HG03064 (cell line): ENCODE data around the gene SMYD3.

ENCODE experiments used
- ATAC-seq: cut with Tn5 transposase; IDR thresholded peaks from one replicate; pipeline ENCODE4 v1.9.1; 2021; ENCODE audit warnings: low read depth; ENCODE audit not compliant: unreplicated experiment

Gene SMYD3

GRCh38 chr1:246005067-246005466 lies 502.0 kb downstream of the SMYD3 start:
- no peak for ATAC-seq

DNA sequence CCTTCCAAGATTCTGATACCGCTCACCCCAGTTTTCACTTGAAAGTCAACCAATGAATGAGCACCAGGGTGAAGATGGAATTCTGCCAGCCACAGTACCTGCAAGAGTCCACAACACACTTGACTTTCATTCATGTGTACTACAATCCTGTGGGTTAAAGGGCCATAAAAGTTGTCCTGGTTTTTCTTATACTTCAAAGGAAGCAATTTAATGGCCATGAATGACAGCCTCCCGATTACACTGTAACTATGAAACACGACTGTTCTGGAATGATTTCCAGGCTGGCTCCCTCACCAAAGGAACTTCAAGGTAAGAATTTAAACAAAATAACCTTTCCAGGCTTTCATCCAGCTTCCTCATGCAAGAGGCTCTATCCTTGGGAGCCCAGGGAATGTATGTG lies 502.8 kb downstream of the SMYD3 start:
- no peak for ATAC-seq

DNA sequence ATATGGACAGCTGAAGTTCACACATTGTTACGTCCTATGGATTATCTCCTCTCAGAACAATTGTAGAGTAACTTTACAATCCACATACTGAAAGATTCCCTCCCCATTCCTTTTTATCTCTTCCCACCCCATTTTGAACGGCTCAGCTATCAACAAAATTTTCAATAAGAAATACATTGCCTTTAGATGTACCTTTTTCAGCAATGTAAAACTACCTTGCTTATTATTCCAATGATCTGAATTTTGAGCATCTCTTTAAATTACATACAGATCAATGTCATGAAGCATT lies 503.7 kb downstream of the SMYD3 start:
- no peak for ATAC-seq

DNA sequence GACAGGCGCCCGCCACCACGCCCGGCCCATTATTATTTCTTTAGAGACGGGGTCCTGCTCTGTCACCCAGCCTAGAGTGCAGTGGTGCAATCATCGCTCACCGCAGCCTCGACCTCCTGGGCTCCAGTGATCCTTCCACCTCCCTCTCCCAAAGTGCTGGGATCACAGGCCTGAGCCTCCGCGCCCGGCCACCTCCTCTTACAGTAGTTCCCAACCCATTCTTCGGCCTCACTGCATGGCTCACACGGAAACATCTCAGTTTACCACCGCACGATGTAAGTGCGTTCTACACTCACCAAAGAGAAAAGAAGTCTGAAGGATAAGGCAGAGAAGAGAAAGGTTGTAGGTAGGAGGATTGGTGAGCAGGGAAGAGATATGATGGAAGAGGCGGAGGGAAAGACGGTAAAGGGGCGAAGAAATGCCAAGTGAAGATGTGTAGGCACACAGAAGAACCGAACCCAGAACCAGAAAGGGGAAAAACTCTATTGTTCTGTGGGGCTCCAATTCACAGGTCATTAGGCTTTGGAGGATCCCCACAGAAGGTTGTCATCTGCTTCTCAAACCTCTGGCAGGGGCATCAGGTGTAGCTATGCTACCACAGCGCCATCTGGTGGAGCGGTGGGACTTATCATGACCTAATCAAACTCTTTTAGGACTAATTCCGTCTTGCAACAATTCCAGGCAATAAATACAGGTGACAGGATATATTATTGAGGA lies 504.2 kb downstream of the SMYD3 start:
- no peak for ATAC-seq

DNA sequence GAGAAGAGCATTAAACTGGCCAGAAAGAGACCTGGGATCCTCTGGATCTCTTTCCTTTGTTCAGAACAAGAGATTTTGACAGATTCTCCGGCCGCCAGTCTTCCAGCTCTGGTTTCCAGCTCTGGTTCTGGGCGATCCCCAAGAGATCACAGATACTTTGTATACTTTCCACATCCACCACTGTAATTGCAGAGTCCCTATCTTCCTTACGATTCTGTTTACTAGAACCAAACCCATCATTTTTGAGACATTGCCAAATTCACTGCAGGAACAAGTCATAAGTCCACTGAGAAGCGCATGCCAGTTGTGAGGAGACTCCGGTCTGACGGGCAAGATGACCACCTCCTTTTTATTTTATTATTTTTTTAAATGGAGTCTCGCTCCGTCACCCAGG lies 505.2 kb downstream of the SMYD3 start:
- no peak for ATAC-seq

DNA sequence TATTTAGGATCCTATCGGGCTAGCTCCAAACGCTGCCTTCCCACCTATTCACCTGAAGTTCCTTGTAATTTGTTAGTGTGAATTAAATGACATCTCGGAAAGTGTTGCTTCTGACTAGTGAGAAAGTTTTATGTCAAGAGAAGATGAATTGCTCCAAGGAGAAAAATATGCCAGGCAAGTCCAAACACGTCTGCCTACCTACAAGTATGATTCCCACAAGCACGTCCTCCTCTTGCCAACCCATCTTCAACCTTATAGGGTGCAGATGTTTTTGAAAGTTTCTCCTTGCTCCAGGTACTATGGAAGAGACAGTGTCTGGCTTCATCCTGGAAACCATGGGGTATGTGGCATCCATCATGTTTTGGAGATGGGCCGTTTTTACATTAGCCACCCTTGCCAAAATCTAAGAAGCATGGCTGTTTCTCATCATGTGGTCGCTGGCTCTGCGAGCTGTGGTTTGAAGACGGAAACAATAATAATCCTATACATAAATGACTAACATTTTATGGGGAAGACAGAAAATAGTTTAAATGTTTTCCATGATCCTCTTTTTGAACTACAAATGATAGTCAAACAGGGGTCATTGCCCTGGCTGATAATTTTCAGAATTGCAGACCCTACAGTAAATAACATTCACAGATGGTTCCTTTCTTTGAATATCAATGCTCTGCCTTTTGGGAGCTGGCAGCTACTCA lies 505.8 kb downstream of the SMYD3 start:
- ATAC-seq, result no peak

DNA sequence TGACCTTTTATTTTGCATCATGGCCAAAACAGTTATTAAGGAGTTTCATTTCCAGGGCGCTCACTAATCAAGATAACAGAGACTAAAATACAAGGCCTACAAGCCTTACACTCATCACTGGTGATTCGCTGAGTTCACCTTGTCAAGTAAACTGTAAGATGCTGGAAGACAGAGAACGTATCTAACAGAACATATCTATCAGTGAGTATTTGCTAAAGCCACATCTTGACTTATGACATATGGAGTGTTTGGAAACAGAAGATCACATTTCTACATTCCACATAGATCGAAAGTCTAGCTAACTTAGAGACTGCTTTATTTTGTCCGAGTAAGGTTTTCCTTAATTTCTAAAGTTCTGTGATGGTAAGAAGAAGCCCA lies 506.5 kb downstream of the SMYD3 start:
- no peak for ATAC-seq

DNA sequence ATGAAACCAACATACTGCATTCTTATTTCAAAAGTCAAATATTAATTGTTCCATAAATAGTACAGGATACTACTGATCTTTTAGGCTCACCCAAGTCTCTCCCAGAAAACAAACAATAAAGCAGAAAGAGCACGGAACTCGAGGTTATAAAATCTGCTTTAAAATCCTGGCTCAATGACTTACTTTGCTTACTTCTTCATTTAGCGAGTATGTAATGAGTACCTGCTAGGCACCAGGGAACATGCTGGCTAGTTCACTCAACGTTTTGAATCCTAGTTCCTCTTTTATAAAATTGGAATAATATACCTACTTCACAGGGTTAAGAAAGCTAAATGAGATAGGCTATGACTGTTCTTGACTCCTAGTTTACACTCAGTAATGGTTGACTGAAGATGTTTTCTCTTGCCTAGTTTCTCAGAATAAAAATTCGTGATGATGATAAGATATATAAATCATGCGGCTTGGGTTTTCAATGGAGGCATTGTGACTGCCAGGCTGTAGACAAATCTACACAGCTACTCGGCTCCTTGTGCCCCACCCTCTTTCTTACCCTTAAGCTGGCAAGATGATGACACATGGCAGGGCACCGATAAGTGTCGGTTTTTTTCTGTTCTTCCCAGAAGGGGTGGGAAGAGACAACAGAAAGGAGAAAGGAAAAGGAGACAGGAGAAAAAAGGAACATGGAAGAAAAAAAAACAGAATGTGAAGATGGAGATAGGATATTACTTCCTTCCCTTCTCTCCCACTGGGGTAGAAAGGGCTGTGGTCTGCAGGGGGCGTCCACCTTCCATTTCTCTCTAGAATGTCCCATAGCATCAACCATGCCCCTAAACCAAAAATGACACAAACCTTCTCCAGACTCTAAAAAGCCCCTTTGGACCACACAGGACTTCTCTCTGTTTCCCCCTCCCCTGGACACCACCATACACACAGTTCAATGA lies 507.1 kb downstream of the SMYD3 start:
- no peak for ATAC-seq

DNA sequence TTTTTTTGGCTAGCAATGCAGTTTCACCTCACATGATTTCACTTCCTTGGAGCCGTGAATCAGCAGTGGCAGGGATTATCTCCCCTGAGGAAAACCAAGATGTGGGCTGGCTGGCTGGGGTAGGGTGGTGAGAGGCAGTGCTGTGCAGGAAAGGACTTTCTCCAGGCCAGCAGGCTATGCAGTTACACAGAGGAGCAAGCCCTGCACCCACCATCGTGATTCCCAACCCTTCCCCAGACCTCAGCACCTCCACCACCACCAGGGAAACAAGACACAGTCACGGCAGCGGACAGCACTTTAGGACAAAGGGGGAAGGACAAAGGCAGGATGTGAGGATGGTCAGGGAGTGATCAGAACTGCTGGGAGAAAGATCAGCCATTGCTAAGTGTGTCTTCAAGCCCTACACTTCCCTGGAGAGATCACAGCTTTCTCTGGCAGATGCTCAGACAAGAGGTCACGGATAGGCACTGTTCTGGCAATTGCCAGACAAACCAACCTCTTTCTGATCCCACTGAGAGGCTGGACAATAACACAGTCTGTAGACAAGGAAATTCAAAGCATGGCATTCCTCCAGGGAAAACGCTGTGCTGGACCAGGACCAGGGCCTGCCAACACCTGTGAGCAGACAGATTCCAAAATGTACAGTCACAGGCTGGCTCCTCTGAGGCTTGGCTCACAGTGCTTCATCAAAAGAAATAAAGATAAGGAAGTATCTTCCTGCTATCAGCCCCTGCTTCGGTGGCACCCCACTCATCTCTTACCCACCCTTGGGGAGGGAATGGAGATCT lies 509.4 kb downstream of the SMYD3 start:
- no peak for ATAC-seq

DNA sequence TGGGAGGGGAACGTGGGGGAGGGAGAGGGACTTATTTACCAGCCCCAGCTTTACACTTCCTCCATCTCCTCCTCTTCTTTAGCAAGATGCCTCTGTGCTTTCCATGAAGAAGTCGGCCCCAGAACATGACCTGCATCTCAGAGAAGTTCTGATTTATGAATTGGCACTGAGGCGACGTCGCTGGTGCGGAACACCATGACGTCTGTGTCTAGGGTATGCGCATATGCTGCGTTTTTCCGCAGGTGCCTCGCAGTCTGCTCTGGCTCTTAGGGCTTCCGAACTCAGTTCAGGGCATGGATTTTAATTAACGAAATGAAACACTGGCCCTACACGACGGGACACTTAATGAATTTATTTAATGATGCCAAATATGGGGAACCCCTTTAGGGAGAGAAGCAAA lies 510.3 kb downstream of the SMYD3 start:
- no peak for ATAC-seq

DNA sequence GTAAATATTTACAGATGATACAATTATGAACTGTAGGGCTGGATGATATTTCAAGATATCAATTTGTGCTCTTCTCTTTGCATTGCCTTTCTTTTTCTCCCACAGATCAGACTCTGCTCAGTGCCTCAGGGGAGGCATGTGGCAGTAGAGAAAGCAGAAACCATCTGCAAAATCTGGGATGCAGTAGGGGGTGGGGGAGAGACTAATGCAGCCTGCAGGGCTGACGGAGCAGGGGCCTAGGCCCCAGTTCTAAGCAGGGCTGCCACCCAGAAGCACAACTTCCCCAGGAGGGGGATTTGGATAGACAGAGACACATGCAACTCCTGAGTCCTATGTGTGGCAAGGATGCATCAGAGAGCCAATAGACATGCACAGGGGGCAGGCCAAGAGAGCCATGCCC lies 511.6 kb downstream of the SMYD3 start:
- no peak for ATAC-seq

- no peak for ATAC-seq
Measured at GRCh38 chr1:245991266-245991665, 515.8 kb downstream of the SMYD3 start.

DNA sequence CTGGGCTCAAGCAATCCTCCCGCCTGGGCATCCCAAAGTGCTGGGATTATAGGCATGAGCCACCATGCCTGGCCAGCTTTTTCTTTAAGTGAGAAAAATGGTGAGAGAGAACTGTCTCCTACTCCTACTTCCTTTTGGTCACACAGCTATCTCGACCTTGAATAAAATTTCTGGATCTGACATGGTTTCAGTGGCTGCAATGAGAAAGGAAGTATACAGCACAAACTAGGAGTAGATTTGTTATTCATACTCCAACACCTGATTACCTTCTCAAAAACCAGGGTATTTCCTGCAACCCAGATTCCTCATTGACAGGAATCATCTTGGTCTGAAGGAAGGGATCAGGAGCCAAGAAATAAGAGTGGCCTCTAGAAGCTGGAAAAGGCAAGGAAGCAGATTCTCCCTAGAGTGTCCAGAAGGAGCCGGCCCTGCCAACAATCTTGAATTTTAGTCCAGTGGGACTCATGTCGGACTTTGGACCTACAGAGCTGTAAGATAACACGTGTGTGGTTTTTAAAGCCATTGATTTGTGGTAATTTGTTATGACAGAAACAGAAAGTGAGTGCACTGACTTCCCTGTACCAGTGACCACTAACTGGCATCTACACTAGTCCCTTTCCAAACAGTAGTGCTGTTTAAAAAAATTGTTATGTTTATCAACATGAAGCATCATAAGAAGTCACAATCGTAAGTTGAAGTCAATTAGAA lies 516.6 kb downstream of the SMYD3 start:
- no peak for ATAC-seq

DNA sequence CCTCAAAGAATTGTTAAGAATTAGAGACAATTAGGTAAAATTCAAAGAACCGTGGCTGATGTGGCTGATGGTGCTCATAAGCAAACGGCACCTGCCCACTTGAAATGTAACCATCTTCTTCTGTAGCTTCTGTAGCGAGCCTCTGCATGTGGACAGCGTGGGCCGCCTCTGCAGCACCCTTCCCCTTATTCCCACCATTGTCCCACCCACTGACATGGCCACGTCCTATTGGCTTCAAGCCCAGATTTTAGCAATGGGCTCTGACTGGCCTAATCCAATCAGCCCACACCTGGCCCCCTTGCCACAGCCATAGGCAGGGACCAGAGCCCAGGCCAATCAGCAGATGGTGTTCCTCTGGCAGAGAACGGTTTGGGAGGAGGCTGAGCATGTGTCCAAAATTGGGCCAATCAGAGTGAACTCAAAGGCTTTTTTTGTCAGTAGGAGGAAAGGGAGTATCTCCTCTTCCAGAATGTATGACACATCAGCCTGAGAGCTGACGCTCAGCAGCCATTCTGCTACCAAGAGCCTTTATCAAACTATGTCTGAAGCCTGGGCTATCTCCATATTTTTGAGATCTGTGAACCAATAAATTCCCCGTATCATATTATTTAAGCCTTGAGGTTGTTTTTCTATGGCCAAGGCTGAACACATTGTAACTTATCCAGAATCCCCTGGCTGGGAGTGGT lies 518.5 kb downstream of the SMYD3 start:
- no peak for ATAC-seq

DNA sequence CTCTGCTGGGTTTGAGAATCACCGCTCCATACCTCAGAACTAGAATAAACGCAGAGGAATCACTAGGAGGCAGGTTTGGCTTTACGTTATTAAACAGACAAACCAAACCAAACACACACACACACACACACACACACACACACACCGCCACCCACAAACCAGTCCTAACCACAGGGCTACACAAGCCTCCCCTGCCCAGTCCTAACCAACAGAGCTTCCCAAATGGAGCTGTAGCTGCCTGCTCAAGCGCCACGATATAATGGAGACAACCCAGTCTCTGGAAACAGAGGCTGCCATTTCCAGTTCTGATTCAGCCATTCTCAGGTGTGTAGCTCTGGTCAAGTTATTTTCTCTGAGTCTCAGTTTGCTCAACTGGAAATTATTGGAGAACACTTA lies 519.1 kb downstream of the SMYD3 start:
- no peak for ATAC-seq

DNA sequence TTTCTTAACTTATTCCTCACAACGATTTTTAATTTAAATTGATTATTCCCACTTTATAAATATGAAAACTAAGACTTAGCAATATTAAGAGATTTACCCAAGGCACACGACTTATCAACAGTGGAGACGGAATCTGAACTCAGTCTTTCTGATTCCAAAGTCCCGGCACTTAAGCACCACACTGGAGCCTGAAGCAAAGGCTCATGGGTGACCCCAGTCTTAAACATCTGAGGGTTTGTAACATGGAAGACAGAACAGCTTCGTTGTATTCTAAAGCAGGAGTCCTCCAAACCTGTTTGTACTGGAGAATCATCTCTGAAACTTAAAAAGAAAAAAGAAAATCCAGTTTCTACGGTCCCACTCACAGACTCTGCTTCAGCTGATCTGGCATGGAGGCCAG lies 519.5 kb downstream of the SMYD3 start:
- ATAC-seq, result no peak

- ATAC-seq, result no peak
Measured at GRCh38 chr1:245987219-245987545, 519.9 kb downstream of the SMYD3 start.

DNA sequence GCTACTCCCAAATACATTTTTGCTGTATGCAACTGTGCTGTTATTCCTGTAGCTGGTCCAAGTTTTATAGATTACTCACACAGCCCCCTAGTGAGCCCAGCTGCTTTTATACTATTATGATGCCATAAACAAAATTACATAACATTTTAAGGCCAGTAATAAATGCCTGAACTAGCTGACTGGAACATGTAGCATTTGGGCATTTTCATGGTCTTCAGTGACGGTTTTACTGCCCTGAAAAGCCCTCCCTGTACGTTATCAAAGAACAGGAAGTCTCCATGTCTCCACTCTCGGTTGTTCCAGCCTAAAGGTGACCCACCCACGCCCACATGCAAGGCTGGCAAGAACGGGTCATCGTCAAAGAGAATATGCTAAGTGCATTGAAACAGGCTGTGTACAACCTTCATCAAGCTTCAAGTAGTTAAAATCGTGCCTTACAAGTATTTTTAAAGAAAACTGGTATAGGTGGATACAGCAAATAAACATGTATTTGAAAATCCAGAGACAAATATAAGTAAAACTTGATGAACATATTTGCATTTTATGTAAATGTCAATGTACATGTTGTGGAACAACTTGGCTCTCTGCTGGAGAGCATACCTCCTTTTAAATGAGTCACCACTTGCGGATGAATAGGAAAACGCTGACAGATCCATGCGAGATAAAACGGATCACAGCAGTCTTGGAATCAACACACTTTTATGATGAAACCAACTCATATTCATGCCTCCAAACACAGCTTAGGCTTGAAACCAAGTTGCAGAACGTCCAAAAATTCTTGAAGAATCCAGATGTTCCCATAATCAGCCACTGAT lies 520.5 kb downstream of the SMYD3 start:
- no peak for ATAC-seq
